IPS DF 4.7 (cell line): ENCODE data around the gene LEKR1.
"Not testable (repeated sequence)": the region's sequence is repeated elsewhere in the genome, so short reads cannot be mapped to it uniquely, and the experiment has no call there.

Source experiments
- DNase-seq: peaks from one replicate; pipeline ENCODE4 v3.0.0-alpha.2; 2013; ENCODE audit warnings: low spot score; ENCODE audit errors: extremely low read depth

The LEKR1 gene

GRCh38 chr3:156826144-156826895, at the start of gene LEKR1:
TSS of gene LEKR1 (plus strand) at chr3:156826353. CDS start at chr3:156829330, 2,977 bp downstream.
- DNase-seq: no peak

- no peak for DNase-seq
Measured at GRCh38 chr3:156776871-156777270, 49.3 kb upstream of the LEKR1 start.

- no peak for DNase-seq
Measured at GRCh38 chr3:156781310-156782230, 44.6 kb upstream of the LEKR1 start.

GRCh38 chr3:156782319-156782718, 43.8 kb upstream of the LEKR1 start:
- no peak for DNase-seq

GRCh38 chr3:156782921-156783320, 43.2 kb upstream of the LEKR1 start:
- no peak for DNase-seq

GRCh38 chr3:156787001-156787400, 39.2 kb upstream of the LEKR1 start:
- no peak for DNase-seq

- no peak for DNase-seq
Measured at GRCh38 chr3:156787926-156788663, 38.1 kb upstream of the LEKR1 start.

- no peak for DNase-seq
Measured at GRCh38 chr3:156788846-156789245, 37.3 kb upstream of the LEKR1 start.

GRCh38 chr3:156790156-156790555, 36.0 kb upstream of the LEKR1 start:
- no peak for DNase-seq

- DNase-seq: no peak
Measured at GRCh38 chr3:156792114-156792513, 34.0 kb upstream of the LEKR1 start.

- DNase-seq: no peak
Measured at GRCh38 chr3:156792536-156792935, 33.6 kb upstream of the LEKR1 start.

GRCh38 chr3:156792945-156793344, 33.2 kb upstream of the LEKR1 start:
- no peak for DNase-seq

GRCh38 chr3:156793400-156793799, 32.8 kb upstream of the LEKR1 start:
- DNase-seq: no peak

- DNase-seq: no peak
Measured at GRCh38 chr3:156793851-156794250, 32.3 kb upstream of the LEKR1 start.

GRCh38 chr3:156795890-156796481, 30.2 kb upstream of the LEKR1 start:
- no peak for DNase-seq

GRCh38 chr3:156797368-156797767, 28.8 kb upstream of the LEKR1 start:
- DNase-seq: no peak

GRCh38 chr3:156800287-156800686, 25.9 kb upstream of the LEKR1 start:
- not testable (repeated sequence) for DNase-seq

GRCh38 chr3:156801746-156802145, 24.4 kb upstream of the LEKR1 start:
- no peak for DNase-seq

GRCh38 chr3:156802821-156803606, 23.1 kb upstream of the LEKR1 start:
- DNase-seq: no peak

GRCh38 chr3:156803952-156804741, 22.0 kb upstream of the LEKR1 start:
- no peak for DNase-seq
